HepG2 (cell line): ENCODE data around the gene AOX1. TPM values are rescaled to one million over a fixed set of nuclear protein-coding genes. Genes with fewer than 3 reads are reported as not detected.

Source experiments
- CENPX ChIP-seq: sonication (generic); formaldehyde crosslinking; IDR thresholded peaks from 2 replicates; pipeline ENCODE4 v1.9.0; 2021; ENCODE audit warnings: mild to moderate bottlenecking, missing genetic modification reagents, moderate library complexity
- DR1 ChIP-seq: sonication (generic); formaldehyde crosslinking; IDR thresholded peaks from 2 replicates; pipeline ENCODE4 v1.8.0; 2021; ENCODE audit warnings: mild to moderate bottlenecking, missing genetic modification reagents, inconsistent platforms
- JUNB ChIP-seq: sonication (generic); formaldehyde crosslinking; IDR thresholded peaks from 2 replicates; pipeline ENCODE4 v1.8.0; 2022; ENCODE audit warnings: missing genetic modification reagents, mild to moderate bottlenecking, borderline replicate concordance
- KAT2B ChIP-seq: fragments of 150-350 bp; IDR thresholded peaks from 2 replicates; pipeline ENCODE4 v1.6.1; 2014; ENCODE audit warnings: low read depth, low read length, borderline replicate concordance
- TEAD3 ChIP-seq: optimal IDR thresholded peaks from 2 replicates; pipeline ENCODE3; 2016; ENCODE audit warnings: borderline replicate concordance
- ZNF10 ChIP-seq: sonication (generic); formaldehyde crosslinking; IDR thresholded peaks from 2 replicates; pipeline ENCODE4 v1.4.0; 2020; ENCODE audit warnings: mild to moderate bottlenecking, low read depth, missing genetic modification reagents, borderline replicate concordance
- ZNF251 ChIP-seq: sonication (generic); formaldehyde crosslinking; IDR thresholded peaks from 2 replicates; pipeline ENCODE4 v1.9.0; 2021; ENCODE audit warnings: mild to moderate bottlenecking, missing genetic modification reagents
- ZNF441 ChIP-seq: sonication (generic); formaldehyde crosslinking; IDR thresholded peaks from 2 replicates; pipeline ENCODE4 v1.7.0; 2021; ENCODE audit warnings: missing genetic modification reagents, borderline replicate concordance
- ZNF530 ChIP-seq: sonication (generic); formaldehyde crosslinking; IDR thresholded peaks from 2 replicates; pipeline ENCODE4 v1.5.0; 2020; ENCODE audit warnings: low read depth, mild to moderate bottlenecking, missing genetic modification reagents
- ZNF552 ChIP-seq: sonication (generic); formaldehyde crosslinking; IDR thresholded peaks from 2 replicates; pipeline ENCODE4 v1.9.0; 2022; ENCODE audit warnings: missing genetic modification reagents, mild to moderate bottlenecking, borderline replicate concordance
- ZNF570 ChIP-seq: sonication (generic); formaldehyde crosslinking; IDR thresholded peaks from 2 replicates; pipeline ENCODE4 v1.4.0; 2020; ENCODE audit warnings: mild to moderate bottlenecking, missing genetic modification reagents, borderline replicate concordance
- polyA plus RNA-seq, 8 experiments: library from polyadenylated mRNA; depleted of rRNA in 3 of 8; stranded (reverse) in 7 of 8; unstranded in 1 of 8; fragments of >200 nt; fragmentation: Illumina TruSeq in 4 of 8; extraction: Trizol in 4 of 8; gene quantifications; 2 replicates each; pipeline versions ENCODE4 v1.2.1 to v1.2.3, GENCODE V29; 2011 to 2016; ENCODE audit warnings: low read depth in 4 of 8, missing spikeins in 1 of 8, mixed read lengths in 1 of 8; ENCODE audit not compliant: insufficient read depth in 1 of 8
- total RNA-seq, 5 experiments: library from RNA; depleted of rRNA; stranded (reverse); fragments of >200 nt; fragmentation: Illumina TruSeq; extraction: Trizol; gene quantifications; 2 replicates each; pipeline ENCODE4 v1.2.3, GENCODE V29; 2016; ENCODE audit warnings: low read depth in 1 of 5
- TF ChIP-seq, protein P1 (sequence below), 2 experiments: fragments of 450-650 bp in 1 of 2; sonication (generic) in 1 of 2; formaldehyde crosslinking in 1 of 2; IDR thresholded peaks; 2 replicates each; pipeline versions ENCODE4 v1.6.1 to v1.8.0; 2016 to 2022; ENCODE audit warnings: antibody characterized with exemption in 1 of 2, mild to moderate bottlenecking in 1 of 2, missing genetic modification reagents in 1 of 2
- TF ChIP-seq, protein P2 (sequence below): sonication (generic); formaldehyde crosslinking; IDR thresholded peaks from 2 replicates; pipeline ENCODE4 v1.4.0; 2020; ENCODE audit warnings: missing genetic modification reagents
- TF ChIP-seq, protein P3 (sequence below): IDR thresholded peaks from 2 replicates; pipeline ENCODE4 v1.6.1; 2016; ENCODE audit warnings: missing compliant biosample characterization, missing genetic modification reagents, borderline replicate concordance
- TF ChIP-seq, protein P4 (sequence below): sonication (generic); formaldehyde crosslinking; IDR thresholded peaks from 2 replicates; pipeline ENCODE4 v1.4.0; 2020; ENCODE audit warnings: missing genetic modification reagents, low read depth, mild to moderate bottlenecking, borderline replicate concordance
- TF ChIP-seq, protein P5 (sequence below): sonication (generic); formaldehyde crosslinking; IDR thresholded peaks from 2 replicates; pipeline ENCODE4 v1.9.0; 2022; ENCODE audit warnings: missing genetic modification reagents, mild to moderate bottlenecking, borderline replicate concordance

The AOX1 gene
- total and polyA plus RNA-seq, 2 of the 13 experiments (the other 11 are each of a cell fraction or from before 2014, with no cell fraction given), result 9.2 to 18.0 TPM

DNA sequence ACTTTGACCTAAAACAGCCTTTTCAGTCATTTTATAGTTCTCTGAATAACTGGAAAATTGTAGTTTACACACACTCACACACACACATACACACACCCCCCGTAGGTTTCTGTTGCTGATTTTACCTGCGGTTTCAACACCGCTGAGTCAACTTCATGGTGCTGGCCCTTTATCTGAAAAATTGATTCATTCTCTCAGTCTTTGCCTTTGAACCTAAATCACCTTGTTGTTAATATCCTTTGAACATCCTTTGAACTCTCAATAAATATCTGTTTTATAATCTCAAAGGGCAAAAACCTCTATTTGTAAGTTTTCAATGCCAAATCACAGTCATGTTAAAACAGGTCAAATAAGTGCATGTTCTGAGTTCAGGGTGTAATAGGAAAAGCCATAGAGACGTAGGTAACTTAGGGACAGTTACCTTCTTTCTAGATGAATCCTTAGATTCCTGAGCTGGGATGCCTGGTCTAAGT, 116.9 kb downstream of the AOX1 start (continued):
- TF ChIP-seq, protein P1, sequence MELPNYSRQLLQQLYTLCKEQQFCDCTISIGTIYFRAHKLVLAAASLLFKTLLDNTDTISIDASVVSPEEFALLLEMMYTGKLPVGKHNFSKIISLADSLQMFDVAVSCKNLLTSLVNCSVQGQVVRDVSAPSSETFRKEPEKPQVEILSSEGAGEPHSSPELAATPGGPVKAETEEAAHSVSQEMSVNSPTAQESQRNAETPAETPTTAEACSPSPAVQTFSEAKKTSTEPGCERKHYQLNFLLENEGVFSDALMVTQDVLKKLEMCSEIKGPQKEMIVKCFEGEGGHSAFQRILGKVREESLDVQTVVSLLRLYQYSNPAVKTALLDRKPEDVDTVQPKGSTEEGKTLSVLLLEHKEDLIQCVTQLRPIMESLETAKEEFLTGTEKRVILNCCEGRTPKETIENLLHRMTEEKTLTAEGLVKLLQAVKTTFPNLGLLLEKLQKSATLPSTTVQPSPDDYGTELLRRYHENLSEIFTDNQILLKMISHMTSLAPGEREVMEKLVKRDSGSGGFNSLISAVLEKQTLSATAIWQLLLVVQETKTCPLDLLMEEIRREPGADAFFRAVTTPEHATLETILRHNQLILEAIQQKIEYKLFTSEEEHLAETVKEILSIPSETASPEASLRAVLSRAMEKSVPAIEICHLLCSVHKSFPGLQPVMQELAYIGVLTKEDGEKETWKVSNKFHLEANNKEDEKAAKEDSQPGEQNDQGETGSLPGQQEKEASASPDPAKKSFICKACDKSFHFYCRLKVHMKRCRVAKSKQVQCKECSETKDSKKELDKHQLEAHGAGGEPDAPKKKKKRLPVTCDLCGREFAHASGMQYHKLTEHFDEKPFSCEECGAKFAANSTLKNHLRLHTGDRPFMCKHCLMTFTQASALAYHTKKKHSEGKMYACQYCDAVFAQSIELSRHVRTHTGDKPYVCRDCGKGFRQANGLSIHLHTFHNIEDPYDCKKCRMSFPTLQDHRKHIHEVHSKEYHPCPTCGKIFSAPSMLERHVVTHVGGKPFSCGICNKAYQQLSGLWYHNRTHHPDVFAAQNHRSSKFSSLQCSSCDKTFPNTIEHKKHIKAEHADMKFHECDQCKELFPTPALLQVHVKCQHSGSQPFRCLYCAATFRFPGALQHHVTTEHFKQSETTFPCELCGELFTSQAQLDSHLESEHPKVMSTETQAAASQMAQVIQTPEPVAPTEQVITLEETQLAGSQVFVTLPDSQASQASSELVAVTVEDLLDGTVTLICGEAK (IDR thresholded peaks at IDR 0.05), result no peak
- TF ChIP-seq, protein P1 (CRISPR knock-in tag; IDR thresholded peaks at IDR 0.05), result no peak
- TF ChIP-seq DR1 (CRISPR knock-in tag) (no peak), JUNB (CRISPR knock-in tag) (no peak), ZNF251 (CRISPR knock-in tag) (no peak), CENPX (CRISPR knock-in tag) (no peak), TEAD3 (peak; percentile 77), ZNF441 (CRISPR knock-in tag) (no peak), ZNF530 (no peak), ZNF552 (CRISPR knock-in tag) (no peak), ZNF10 (CRISPR knock-in tag) (no peak), KAT2B (no peak), ZNF570 (CRISPR knock-in tag) (no peak)
- TF ChIP-seq, protein P2, sequence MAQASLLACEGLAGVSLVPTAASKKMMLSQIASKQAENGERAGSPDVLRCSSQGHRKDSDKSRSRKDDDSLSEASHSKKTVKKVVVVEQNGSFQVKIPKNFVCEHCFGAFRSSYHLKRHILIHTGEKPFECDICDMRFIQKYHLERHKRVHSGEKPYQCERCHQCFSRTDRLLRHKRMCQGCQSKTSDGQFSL (CRISPR knock-in tag), result no peak
- TF ChIP-seq, protein P3, sequence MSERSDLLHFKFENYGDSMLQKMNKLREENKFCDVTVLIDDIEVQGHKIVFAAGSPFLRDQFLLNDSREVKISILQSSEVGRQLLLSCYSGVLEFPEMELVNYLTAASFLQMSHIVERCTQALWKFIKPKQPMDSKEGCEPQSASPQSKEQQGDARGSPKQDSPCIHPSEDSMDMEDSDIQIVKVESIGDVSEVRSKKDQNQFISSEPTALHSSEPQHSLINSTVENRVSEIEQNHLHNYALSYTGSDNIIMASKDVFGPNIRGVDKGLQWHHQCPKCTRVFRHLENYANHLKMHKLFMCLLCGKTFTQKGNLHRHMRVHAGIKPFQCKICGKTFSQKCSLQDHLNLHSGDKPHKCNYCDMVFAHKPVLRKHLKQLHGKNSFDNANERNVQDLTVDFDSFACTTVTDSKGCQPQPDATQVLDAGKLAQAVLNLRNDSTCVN (CRISPR knock-in tag), result no peak
- TF ChIP-seq, protein P4, sequence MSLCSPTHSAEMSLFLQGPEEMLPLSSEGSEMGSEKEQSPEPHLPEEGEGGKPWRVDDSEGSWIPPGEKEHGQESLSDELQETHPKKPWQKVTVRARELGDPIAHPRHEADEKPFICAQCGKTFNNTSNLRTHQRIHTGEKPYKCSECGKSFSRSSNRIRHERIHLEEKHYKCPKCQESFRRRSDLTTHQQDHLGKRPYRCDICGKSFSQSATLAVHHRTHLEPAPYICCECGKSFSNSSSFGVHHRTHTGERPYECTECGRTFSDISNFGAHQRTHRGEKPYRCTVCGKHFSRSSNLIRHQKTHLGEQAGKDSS (CRISPR knock-in tag), result no peak
- TF ChIP-seq, protein P5, sequence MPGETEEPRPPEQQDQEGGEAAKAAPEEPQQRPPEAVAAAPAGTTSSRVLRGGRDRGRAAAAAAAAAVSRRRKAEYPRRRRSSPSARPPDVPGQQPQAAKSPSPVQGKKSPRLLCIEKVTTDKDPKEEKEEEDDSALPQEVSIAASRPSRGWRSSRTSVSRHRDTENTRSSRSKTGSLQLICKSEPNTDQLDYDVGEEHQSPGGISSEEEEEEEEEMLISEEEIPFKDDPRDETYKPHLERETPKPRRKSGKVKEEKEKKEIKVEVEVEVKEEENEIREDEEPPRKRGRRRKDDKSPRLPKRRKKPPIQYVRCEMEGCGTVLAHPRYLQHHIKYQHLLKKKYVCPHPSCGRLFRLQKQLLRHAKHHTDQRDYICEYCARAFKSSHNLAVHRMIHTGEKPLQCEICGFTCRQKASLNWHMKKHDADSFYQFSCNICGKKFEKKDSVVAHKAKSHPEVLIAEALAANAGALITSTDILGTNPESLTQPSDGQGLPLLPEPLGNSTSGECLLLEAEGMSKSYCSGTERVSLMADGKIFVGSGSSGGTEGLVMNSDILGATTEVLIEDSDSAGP (CRISPR knock-in tag), result no peak
